ENCODE results near the gene P2RX4.
"Not testable (repeated sequence)": the region's sequence is repeated elsewhere in the genome, so short reads cannot be mapped to it uniquely, and the experiment has no call there.

Gene P2RX4

GRCh38 chr12:121245951-121246350 is 36.0 kb downstream of the P2RX4 start:
- no peak for FAIRE-seq

DNA sequence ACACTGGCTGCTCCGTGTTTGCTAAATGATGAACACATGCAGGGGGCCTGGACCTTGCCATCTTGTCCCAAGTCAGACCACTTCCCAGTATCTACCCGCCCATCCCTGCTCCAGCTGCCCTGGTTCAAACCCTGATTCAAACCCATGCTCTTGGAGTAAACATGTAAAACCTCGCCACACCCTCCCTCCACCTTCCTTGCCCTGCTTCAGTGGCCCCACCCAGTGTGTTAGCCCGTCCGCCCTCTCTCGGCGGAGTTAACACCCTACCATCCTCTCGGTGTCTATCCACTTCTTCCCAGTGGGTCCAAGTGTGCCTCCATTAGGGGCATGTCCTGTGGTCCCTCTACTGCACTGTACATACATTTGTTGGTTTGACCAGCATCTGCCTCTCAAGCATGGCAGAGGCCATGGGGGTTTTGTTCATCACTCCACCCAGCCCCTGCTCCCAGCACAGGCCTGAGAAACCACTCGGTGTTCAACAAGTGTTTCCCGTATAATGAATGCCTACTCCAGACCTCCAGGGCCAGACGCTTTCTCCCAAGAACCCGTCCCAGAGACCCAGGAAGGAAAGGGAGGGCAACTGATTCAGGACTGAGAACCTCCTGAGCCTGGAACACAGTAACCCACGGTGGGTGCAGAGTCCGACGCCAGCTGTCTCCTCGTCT is 37.1 kb downstream of the P2RX4 start:
- no peak for FAIRE-seq

- FAIRE-seq = no peak
Measured at GRCh38 chr12:121248622-121249021, 38.7 kb downstream of the P2RX4 start.

DNA sequence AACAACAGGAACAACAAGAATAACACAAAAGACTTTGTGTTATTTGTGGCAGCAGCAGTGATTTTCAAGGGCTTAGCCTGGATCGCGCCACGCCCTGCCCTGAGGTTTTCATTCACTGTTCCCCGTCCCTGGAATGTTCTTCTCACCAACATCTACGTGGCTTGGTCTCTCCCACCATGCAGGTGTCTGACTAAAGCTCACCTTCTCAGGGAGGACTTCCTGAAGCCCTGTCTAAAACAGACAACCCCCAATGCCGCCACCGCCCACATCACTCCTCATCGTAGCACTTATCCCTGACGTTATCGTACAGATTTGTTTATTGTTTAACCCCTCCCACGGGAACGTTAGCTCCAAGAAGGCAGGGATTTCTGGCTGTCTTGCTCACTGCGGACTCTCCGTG is 40.4 kb downstream of the P2RX4 start:
- no peak for FAIRE-seq

- FAIRE-seq = no peak
Measured at GRCh38 chr12:121251838-121252237, 41.9 kb downstream of the P2RX4 start.

DNA sequence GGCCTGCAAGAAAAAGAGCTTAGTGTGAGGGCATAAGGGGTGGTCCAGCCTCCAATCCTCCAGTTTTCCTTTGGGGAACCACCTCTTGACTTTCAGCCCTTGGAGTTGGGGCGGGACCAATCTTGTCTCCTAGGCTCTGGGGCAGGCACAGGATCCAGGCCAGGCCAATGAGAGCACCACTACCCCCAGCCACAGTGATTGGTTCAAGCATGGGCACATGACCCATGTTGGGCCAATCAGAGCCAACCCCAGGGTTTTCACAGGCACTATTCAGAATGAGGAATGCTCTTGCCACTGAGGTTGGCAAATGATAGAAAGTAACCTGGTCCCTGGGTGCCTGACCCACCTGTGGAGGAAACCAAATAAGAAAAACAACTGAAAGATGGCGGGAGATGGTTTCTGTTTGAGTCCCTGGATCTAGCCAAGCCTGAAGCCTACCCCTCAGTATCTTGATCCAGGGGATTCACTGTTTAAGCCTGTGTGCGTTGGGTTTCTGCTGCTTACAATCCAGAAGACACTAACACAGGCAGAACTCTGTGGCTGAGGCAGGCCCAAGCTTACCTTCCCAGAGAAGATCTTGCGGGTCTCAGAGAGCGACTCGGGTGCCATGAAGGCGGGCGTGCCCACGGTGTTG is 42.9 kb downstream of the P2RX4 start:
- FAIRE-seq = no peak

DNA sequence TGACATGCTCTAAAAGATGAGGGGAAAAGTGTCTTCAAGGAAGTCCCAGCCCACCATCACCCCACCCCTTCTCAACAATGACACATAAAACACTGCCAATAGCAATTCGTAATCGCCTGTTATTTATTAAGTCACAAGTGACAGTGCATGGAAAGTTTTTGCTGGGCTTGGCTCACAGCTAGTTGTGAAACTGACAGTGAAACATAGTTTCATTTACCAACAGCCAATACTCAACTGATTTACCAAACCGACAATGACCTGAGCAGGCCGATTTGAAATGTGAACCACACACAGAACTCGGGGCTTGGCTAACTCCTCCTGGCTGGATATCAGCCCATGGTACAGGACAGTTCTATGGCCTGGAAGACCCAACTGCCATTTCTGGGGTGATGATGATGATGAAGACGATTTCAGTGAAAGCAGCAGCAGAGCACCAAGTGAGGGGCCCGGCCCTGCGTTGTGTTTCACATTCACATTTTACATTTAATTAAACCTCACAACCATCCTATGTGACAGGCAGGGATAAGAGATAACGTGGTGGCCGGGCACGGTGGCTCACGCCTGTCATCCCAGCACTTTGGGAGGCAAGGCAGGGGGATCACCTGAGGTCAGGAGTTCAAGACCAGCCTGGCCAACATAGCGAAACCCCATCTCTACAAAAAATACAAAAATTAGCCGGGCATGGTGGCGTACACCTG is 43.9 kb downstream of the P2RX4 start:
- no peak for FAIRE-seq

DNA sequence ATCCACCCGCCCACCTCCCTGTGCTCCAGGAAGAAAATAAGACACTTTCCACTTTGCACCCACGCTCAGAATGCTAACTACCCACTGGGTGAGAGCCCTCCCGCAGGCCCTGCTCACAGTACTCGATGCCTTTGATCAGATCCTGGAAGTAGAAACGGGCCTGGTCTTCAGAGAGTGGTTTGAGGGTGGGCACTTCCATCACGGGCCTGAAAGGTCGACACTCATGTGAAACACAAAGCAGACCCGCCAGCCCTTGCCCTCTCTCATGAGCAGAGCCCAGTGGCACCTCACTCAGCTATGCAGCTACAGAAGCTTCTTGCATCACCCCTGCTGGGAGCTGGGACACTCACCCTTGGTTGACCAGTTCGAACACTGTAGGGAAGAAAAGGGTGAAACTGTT is 45.5 kb downstream of the P2RX4 start:
- no peak for FAIRE-seq

- FAIRE-seq = not testable (repeated sequence)
Measured at GRCh38 chr12:121257704-121258449, 47.9 kb downstream of the P2RX4 start.

DNA sequence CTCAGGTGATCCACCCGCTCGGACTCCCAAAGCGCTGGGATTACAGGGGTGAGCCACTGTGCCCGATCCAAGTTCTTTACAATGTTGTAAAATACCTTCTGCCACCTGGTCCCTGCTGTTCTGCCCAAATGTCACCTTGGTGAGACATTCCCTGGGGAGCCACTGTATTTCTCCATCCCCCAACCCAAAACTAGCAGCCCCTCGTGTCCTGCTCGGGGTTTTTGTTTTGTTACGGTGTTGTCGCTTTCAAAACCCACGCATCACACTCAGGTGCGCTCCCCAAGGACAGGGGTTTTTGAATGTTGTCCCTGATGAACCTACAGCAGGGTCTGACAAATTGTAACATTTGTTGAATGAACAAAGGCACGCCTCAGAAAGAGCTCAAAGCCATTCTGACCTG is 49.1 kb downstream of the P2RX4 start:
- FAIRE-seq = no peak

DNA sequence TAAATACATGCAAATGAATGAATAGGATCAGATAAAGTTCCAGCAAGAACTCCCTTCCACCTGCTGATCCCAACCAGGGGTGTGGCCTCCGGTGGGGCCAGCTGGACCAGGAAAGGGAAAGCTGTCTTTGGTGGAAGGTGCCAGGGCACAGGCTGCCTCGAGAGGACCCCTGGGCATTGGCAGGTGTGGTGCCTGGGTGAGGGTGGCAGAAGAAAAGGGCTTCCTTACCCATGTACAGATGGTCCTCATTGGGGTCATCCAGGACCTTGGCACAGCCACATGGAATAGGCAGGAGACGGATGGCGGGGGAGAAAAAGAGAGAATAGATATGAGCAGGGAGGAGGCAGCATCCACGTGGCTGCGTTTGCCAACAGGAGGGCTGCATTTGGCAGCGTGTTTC is 50.2 kb downstream of the P2RX4 start:
- no peak for FAIRE-seq

- no peak for FAIRE-seq
Measured at GRCh38 chr12:121261398-121261797, 51.5 kb downstream of the P2RX4 start.

DNA sequence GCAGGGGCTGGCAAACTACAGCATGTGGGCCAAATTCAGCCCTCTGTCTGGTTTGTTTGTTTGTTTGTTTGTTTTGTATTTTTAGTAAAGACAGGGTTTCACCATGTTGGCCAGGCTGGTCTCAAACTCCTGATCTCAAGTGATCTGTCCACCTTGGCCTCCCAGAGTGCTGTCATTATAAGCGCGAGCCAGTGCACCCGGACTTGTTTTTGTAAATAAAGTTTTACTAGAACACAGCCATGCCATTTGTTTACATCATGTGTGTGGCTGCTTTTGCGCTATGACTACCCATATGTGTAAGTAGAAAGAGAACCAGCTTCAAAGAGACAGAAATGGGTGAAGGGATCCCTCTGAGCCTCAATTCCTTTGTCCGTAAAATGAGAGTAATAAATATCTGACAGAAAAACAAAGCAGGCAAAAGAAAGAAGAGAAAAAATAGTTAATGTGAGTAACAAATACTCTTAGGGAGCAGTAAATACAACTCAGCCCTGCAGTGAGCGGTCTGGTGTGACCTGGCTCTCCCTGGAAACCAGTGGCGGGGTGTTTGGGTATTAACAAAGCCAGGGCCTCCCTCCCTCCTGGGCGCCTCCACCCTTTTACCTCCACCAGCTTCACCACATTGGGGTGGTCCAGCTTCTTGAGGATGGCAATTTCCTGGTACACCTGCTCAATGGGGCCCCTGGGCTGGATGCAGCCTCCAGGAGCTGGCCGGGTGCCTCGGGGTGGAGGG is 53.4 kb downstream of the P2RX4 start:
- FAIRE-seq = no peak

DNA sequence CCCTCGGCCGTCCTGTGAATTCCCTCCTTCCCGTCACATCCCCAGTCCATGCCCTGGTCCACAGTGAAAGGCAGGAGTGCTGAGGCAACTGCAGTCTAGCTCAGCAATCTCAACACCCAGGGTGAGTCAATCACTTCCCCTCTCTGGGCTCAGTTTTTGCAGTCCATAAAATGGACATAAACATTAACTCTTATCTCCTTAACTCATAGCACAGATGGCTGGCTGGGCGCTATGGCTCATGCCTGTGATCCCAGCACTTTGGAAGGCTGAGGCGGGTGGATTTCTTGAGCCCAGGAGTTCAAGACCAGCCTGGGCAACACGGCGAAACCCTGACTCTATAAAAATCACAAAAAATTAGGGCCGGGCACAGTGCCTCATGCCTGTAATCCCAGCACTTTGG is 54.2 kb downstream of the P2RX4 start:
- FAIRE-seq = no peak

- no peak for FAIRE-seq
Measured at GRCh38 chr12:121264951-121265515, 55.1 kb downstream of the P2RX4 start.

DNA sequence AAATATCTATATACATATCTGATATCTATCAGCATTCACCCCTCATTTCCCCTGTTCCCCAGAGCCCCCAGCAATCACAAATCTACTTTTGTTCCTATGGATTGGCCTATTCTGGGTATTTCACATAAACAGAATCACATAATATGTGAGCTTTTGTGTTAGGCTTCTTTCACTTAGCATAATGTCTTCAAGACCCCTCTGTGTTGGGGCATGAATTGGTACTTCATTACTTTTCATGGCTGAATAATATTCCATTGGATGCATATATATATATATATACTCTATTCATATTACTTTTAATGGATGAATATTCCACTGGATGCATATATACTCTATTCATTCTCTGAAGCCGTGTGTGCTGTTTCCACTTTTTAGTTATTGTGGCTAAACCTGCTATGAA is 57.9 kb downstream of the P2RX4 start:
- FAIRE-seq = no peak

DNA sequence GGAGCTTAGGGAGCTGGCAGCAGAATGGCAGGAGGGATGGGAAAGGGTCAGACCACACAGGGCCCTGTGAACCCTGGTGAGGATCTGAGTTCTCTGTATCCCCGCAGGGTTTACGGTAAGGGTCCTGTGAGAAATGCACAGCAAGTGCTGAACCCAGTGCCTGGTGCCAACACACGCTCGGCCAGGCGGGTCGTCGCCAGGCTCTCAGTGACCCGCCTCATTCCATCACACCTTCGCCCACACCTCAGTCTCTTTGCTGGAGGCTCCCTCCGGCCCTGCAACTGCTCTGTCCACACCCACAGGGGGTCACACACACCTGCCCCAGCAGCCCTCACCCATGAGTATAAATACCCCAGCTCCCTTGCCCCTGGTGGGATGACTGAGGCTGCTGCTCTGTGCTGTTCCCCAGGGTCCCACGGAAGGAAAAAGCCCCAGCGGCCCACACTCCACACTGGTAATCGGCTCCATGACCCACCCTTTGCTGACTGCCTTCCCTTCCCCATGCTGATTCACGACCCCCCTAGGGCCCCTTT is 63.5 kb downstream of the P2RX4 start:
- FAIRE-seq = no peak

DNA sequence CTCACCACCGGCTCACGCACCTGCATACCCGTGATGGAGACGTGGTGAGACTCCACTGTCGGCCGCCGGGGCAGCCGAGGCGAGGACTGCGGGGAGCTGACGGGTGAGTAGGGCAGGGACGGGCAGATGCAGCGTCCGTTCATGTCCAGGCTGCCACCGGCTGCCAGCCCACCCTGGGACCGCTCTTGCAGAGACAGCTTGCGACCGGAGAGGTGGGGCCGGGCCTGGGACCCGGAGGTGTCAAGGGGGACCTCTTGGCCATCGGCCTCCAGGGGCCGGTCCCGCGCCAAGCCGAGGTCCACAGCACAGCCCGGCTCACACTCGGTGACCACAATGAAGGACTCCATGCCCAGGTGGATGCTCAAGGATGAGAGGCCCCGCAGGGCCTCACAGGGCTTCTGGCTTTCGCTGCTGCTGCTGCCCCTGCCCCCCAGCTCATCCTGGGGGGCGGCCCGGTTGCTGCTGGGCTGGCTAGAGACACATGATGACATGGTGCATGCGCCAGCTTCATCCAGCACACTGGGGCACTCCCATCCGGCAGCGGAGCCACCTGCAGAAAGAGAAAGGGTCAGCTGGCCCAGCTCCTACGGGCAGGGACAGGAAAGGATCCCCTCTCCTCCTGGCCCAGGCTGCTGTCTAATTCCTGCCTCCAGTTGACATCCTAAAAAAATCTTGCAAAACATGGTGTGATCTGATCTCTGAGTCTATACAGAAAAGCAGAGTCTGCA is 64.3 kb downstream of the P2RX4 start:
- no peak for FAIRE-seq

DNA sequence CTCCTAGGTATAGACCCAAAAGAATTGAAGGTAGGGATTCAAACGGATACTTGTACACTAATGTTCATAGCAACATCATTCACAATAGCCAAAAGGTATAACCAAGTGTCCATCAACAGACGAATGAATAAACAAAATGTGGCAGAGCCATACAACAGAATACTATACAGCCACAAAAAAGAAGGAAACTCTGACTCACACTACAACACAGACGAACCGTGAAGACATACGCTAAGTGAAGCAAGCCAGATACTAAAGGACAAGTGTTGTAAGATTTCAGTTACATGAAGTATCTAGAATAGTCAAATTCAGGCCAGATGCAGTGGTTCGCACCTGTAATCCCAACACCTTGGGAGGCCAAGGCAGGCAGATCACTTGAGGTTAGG is 67.4 kb downstream of the P2RX4 start:
- FAIRE-seq = no peak

GRCh38 chr12:121278169-121279070 is 68.5 kb downstream of the P2RX4 start:
- FAIRE-seq = no peak

- FAIRE-seq = no peak
Measured at GRCh38 chr12:121279071-121279375, 69.1 kb downstream of the P2RX4 start.

All from colon (tissue), 2 donors.